HG03442 (cell line): Measurements from ENCODE around the gene RIN3.

Experiments used
- ATAC-seq: cut with Tn5 transposase; IDR thresholded peaks from one replicate; pipeline ENCODE4 v1.9.1; 2021; ENCODE audit warnings: mild to moderate bottlenecking, moderate library complexity; ENCODE audit not compliant: unreplicated experiment

Gene RIN3

DNA sequence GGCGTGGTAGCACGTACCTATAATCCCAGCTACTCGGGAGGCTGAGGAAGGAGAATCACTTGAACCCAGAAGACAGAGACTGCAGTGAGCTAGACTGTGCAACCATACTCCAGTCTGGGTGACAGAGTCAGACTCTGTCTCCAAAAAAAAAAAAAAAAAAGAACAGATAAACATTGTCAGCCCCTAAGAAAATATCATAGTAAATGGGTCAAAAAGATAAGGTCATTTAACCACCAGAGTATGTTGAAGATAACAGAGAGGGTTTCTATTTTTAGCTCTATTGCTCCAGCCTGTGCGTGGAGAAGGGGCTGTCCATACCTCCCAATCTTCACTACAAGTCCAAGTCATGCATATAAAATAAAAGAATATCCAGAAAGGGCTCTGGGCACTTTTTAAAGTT is 219.4 kb downstream of the RIN3 start:
- no peak for ATAC-seq

DNA sequence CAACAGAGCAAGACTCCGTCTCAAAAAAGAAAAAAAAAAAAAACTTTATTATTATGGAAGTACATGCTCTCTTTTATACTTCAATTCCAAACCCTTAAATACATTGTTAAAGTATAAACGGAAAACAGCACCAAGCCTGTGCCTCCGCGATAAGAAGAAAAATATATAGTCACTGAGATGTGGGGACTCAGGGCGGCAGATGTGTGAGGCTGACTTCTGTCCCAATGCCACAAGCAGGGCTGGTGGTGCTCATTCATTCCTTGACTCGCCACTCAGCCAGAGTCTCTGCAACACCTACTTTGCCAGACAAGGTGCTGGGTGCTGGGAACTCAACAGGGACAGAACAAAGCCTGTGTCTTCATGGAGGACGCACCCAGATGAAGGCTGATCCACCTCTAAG is 221.0 kb downstream of the RIN3 start:
- ATAC-seq, result no peak

DNA sequence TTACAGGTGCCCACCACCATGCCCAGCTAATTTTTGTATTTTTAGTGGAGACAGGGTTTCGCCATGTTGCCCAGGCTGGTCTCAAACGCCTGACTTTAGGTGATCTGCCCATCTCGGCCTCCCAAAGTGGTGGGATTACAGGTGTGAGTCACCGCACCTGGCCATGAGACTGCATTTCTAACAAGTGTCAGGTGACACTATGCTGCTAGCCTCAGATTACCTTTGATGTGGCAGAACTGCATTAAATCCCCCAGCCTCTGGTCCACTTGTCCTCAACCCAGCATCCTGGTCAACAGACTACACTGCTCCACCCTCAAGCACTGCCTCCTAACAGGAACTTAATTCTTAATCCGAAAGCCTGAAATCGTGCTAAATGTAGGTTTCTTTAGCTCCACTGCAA is 221.8 kb downstream of the RIN3 start:
- no peak for ATAC-seq

DNA sequence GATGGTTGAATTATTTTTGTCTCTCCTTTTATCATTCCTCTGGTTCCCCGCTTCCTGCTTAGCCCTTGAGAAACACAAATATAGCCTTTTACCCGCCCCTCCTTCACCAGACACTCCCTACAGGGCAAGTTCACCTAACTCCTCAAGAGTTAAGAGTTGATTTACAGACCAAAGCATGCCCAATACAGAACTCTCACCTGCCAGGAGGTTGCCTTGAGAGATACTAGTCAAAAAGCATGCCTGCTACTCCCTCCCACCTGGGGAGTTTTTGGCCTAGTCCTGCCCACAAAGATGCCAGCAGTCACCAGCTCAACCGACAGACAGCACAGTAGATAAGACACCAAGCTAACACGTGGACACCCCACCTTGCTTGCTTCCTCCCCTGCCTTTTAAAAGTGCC is 223.6 kb downstream of the RIN3 start:
- no peak for ATAC-seq

DNA sequence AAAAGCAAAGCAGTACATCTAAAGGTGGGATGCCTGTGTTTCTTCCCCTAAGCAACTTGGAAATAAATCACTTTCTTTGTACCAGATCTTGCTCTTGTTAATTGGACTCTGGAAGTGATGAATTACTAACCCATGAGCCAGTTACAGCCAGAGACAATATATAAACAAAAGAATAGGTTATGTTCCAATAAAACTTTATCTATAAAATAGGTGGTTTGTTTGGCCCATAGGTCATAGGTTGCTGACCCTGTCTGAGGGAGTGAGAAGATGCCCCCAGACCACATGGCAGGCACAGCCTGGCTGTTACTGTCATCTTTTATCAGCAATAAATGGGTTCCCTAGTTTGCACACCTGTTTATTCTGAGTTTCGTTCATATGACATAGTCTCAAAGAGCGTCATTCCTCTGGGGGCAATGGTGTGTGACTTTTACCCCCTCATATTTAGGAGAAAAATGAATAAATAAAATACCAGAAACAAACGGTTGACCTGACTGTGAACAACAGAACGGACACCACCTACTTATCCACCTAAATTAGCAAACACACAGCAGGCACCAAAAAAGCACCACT is 224.1 kb downstream of the RIN3 start:
- ATAC-seq, result no peak
